HepG2 (cell line): Measurements from ENCODE around the gene ITGAE. TPM values are rescaled to one million over a fixed set of nuclear protein-coding genes. Genes with fewer than 3 reads are reported as not detected.

Source experiments
- AKAP8 ChIP-seq: sonication (generic); formaldehyde crosslinking; IDR thresholded peaks from 2 replicates; pipeline ENCODE4 v1.5.1; 2020; ENCODE audit warnings: mild to moderate bottlenecking, missing genetic modification reagents
- DMAP1 ChIP-seq: IDR thresholded peaks from 2 replicates; pipeline ENCODE4 v1.6.1; 2016
- GABPB1 ChIP-seq: IDR thresholded peaks from 2 replicates; pipeline ENCODE4 v1.6.1; 2016; ENCODE audit warnings: mild to moderate bottlenecking, missing genetic modification reagents, moderate library complexity, missing compliant biosample characterization
- KDM1A ChIP-seq: IDR thresholded peaks from 2 replicates; pipeline ENCODE4 v1.6.1; 2016; ENCODE audit warnings: missing compliant biosample characterization
- MXD4 ChIP-seq: IDR thresholded peaks from 2 replicates; pipeline ENCODE4 v1.6.1; 2016; ENCODE audit warnings: mild to moderate bottlenecking, missing biosample characterization, missing genetic modification reagents
- RBAK ChIP-seq: sonication (generic); formaldehyde crosslinking; IDR thresholded peaks from 2 replicates; pipeline ENCODE4 v1.5.1; 2020; ENCODE audit warnings: mild to moderate bottlenecking, missing genetic modification reagents
- TSC22D2 ChIP-seq: sonication (generic); formaldehyde crosslinking; IDR thresholded peaks from 2 replicates; pipeline ENCODE4 v1.5.1; 2020; ENCODE audit warnings: missing genetic modification reagents, mild to moderate bottlenecking, borderline replicate concordance
- ZFP36L1 ChIP-seq: sonication (generic); formaldehyde crosslinking; IDR thresholded peaks from 2 replicates; pipeline ENCODE4 v1.8.0; 2022; ENCODE audit warnings: mild to moderate bottlenecking, missing genetic modification reagents, moderate library complexity
- ZIK1 ChIP-seq: sonication (generic); formaldehyde crosslinking; IDR thresholded peaks from 2 replicates; pipeline ENCODE4 v1.5.0; 2020; ENCODE audit warnings: mild to moderate bottlenecking, low read depth, missing genetic modification reagents, borderline replicate concordance
- ZNF253 ChIP-seq: sonication (generic); formaldehyde crosslinking; IDR thresholded peaks from 2 replicates; pipeline ENCODE4 v1.8.0; 2022; ENCODE audit warnings: mild to moderate bottlenecking, missing genetic modification reagents, borderline replicate concordance
- ZNF260 ChIP-seq: sonication (generic); formaldehyde crosslinking; IDR thresholded peaks from 2 replicates; pipeline ENCODE4 v1.4.0; 2020; ENCODE audit warnings: missing genetic modification reagents, low read depth, mild to moderate bottlenecking, borderline replicate concordance
- polyA plus RNA-seq, 8 experiments: library from polyadenylated mRNA; depleted of rRNA in 3 of 8; stranded (reverse) in 7 of 8; unstranded in 1 of 8; fragments of >200 nt; fragmentation: Illumina TruSeq in 4 of 8; extraction: Trizol in 4 of 8; gene quantifications; 2 replicates each; pipeline versions ENCODE4 v1.2.1 to v1.2.3, GENCODE V29; 2011 to 2016; ENCODE audit warnings: low read depth in 4 of 8, missing spikeins in 1 of 8, mixed read lengths in 1 of 8; ENCODE audit not compliant: insufficient read depth in 1 of 8
- total RNA-seq, 5 experiments: library from RNA; depleted of rRNA; stranded (reverse); fragments of >200 nt; fragmentation: Illumina TruSeq; extraction: Trizol; gene quantifications; 2 replicates each; pipeline ENCODE4 v1.2.3, GENCODE V29; 2016; ENCODE audit warnings: low read depth in 1 of 5
- TF ChIP-seq, protein P1 (sequence below): sonication (generic); formaldehyde crosslinking; IDR thresholded peaks from 2 replicates; pipeline ENCODE4 v1.4.0; 2020; ENCODE audit warnings: missing genetic modification reagents
- TF ChIP-seq, protein P2 (sequence below): sonication (generic); formaldehyde crosslinking; conservative IDR thresholded peaks from 2 replicates; pipeline ENCODE4 v1.8.0; 2022; ENCODE audit warnings: low read depth, missing genetic modification reagents
- TF ChIP-seq, protein P3 (sequence below): sonication (generic); formaldehyde crosslinking; IDR thresholded peaks from 2 replicates; pipeline ENCODE4 v1.4.0; 2020; ENCODE audit warnings: missing genetic modification reagents
- TF ChIP-seq, protein P4 (sequence below): sonication (generic); formaldehyde crosslinking; IDR thresholded peaks from 2 replicates; pipeline ENCODE4 v1.9.0; 2022; ENCODE audit warnings: missing genetic modification reagents, mild to moderate bottlenecking, borderline replicate concordance

ITGAE gene
- total and polyA plus RNA-seq, 2 of the 13 experiments (the other 11 are each of a cell fraction or from before 2014, with no cell fraction given): 42.3 to 49.0 TPM

DNA sequence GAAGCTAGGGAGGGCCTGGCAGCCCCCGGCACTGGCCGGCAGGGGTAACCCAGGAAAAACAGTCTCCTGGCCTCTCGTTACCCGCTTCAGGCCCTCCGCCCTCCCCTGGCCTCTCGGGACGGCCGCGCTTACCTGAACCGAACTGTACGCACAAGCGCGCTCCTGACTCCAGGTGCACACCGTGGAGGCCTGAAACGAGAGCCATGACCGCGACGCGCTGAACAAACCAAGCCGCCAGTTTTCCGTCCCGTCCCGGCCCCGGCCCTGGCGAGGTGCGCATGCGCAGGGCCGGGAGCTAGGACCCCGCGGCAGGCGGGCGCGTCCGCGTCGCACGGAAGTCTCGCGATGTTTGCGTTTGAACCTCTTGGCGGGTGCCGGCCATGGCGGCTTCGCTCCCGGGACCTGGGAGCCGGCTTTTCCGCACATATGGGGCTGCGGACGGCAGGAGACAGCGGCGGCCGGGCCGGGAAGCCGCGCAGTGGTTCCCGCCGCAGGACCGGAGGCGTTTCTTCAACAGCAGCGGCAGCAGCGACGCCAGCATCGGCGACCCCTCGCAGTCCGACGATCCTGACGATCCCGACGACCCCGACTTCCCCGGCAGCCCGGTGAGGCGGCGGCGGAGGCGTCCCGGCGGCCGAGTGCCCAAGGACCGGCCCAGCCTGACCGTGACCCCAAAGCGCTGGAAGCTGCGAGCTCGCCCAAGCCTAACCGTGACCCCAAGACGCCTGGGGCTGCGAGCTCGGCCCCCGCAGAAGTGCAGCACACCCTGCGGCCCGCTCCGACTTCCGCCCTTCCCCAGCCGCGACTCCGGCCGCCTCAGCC, 77.2 kb downstream of the ITGAE start, which contains the start of gene HASPIN (continued):
- TF ChIP-seq, protein P1, sequence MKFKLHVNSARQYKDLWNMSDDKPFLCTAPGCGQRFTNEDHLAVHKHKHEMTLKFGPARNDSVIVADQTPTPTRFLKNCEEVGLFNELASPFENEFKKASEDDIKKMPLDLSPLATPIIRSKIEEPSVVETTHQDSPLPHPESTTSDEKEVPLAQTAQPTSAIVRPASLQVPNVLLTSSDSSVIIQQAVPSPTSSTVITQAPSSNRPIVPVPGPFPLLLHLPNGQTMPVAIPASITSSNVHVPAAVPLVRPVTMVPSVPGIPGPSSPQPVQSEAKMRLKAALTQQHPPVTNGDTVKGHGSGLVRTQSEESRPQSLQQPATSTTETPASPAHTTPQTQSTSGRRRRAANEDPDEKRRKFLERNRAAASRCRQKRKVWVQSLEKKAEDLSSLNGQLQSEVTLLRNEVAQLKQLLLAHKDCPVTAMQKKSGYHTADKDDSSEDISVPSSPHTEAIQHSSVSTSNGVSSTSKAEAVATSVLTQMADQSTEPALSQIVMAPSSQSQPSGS (CRISPR knock-in tag): peak; percentile 69
- TF ChIP-seq, protein P2, sequence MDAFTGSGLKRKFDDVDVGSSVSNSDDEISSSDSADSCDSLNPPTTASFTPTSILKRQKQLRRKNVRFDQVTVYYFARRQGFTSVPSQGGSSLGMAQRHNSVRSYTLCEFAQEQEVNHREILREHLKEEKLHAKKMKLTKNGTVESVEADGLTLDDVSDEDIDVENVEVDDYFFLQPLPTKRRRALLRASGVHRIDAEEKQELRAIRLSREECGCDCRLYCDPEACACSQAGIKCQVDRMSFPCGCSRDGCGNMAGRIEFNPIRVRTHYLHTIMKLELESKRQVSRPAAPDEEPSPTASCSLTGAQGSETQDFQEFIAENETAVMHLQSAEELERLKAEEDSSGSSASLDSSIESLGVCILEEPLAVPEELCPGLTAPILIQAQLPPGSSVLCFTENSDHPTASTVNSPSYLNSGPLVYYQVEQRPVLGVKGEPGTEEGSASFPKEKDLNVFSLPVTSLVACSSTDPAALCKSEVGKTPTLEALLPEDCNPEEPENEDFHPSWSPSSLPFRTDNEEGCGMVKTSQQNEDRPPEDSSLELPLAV (CRISPR knock-in tag): no peak
- no peak for TF ChIP-seq AKAP8 (CRISPR knock-in tag)
- no peak for TF ChIP-seq KDM1A (CRISPR knock-in tag)
- no peak for TF ChIP-seq ZIK1 (CRISPR knock-in tag)
- TF ChIP-seq GABPB1 (CRISPR knock-in tag): peak; percentile 88
- 0 out of 2 replicates have a peak, but pooled peaks have one; percentile 8 for TF ChIP-seq ZNF253 (CRISPR knock-in tag)
- peak; percentile 75 for TF ChIP-seq MXD4
- TF ChIP-seq DMAP1 (CRISPR knock-in tag): peak; percentile 90
- no peak for TF ChIP-seq RBAK (CRISPR knock-in tag)
- peak; percentile 89; the same call in 1 of the 2 replicates for TF ChIP-seq TSC22D2 (CRISPR knock-in tag)
- TF ChIP-seq, protein P3, sequence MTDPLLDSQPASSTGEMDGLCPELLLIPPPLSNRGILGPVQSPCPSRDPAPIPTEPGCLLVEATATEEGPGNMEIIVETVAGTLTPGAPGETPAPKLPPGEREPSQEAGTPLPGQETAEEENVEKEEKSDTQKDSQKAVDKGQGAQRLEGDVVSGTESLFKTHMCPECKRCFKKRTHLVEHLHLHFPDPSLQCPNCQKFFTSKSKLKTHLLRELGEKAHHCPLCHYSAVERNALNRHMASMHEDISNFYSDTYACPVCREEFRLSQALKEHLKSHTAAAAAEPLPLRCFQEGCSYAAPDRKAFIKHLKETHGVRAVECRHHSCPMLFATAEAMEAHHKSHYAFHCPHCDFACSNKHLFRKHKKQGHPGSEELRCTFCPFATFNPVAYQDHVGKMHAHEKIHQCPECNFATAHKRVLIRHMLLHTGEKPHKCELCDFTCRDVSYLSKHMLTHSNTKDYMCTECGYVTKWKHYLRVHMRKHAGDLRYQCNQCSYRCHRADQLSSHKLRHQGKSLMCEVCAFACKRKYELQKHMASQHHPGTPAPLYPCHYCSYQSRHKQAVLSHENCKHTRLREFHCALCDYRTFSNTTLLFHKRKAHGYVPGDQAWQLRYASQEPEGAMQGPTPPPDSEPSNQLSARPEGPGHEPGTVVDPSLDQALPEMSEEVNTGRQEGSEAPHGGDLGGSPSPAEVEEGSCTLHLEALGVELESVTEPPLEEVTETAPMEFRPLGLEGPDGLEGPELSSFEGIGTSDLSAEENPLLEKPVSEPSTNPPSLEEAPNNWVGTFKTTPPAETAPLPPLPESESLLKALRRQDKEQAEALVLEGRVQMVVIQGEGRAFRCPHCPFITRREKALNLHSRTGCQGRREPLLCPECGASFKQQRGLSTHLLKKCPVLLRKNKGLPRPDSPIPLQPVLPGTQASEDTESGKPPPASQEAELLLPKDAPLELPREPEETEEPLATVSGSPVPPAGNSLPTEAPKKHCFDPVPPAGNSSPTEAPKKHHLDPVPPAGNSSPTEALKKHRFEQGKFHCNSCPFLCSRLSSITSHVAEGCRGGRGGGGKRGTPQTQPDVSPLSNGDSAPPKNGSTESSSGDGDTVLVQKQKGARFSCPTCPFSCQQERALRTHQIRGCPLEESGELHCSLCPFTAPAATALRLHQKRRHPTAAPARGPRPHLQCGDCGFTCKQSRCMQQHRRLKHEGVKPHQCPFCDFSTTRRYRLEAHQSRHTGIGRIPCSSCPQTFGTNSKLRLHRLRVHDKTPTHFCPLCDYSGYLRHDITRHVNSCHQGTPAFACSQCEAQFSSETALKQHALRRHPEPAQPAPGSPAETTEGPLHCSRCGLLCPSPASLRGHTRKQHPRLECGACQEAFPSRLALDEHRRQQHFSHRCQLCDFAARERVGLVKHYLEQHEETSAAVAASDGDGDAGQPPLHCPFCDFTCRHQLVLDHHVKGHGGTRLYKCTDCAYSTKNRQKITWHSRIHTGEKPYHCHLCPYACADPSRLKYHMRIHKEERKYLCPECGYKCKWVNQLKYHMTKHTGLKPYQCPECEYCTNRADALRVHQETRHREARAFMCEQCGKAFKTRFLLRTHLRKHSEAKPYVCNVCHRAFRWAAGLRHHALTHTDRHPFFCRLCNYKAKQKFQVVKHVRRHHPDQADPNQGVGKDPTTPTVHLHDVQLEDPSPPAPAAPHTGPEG (CRISPR knock-in tag): no peak
- peak; percentile 83 for TF ChIP-seq ZFP36L1 (CRISPR knock-in tag)
- TF ChIP-seq, protein P4, sequence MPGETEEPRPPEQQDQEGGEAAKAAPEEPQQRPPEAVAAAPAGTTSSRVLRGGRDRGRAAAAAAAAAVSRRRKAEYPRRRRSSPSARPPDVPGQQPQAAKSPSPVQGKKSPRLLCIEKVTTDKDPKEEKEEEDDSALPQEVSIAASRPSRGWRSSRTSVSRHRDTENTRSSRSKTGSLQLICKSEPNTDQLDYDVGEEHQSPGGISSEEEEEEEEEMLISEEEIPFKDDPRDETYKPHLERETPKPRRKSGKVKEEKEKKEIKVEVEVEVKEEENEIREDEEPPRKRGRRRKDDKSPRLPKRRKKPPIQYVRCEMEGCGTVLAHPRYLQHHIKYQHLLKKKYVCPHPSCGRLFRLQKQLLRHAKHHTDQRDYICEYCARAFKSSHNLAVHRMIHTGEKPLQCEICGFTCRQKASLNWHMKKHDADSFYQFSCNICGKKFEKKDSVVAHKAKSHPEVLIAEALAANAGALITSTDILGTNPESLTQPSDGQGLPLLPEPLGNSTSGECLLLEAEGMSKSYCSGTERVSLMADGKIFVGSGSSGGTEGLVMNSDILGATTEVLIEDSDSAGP: peak; percentile 96
- no peak for TF ChIP-seq ZNF260 (CRISPR knock-in tag)
